ENCODE data around the gene DUSP8.
"Not testable (repeated sequence)": the region's sequence is repeated elsewhere in the genome, so short reads cannot be mapped to it uniquely, and the experiment has no call there.

The DUSP8 gene

GRCh38 chr11:1584661-1585370 lies 12.7 kb upstream of the DUSP8 start, which contains the start of gene KRTAP5-1:
Gene KRTAP5-1 (minus strand): TSS chr11:1585283. CDS start chr11:1585249, 34 bp downstream.
- not testable (repeated sequence) for DNase-seq

DNA sequence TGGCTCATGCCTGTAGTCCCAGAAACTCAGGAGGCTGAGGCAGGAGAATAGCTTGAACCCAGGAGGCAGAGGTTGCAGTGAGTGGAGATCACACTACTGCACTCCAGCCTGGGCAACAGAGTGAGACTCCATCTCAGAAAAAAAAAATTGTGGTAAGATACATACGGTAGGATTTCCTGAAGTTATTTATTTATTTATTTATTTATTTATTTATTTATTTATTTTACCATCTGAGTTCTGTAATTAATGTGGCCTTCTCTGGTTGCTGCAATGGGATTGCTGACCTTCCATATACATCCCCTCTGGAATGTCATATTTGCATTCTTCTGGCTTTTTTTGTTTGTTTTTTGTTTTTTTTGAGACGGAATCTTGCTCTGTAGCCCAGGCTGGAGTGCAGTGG lies 10.8 kb upstream of the DUSP8 start:
- not testable (repeated sequence) for DNase-seq

GRCh38 chr11:1581976-1582375 lies 9.9 kb upstream of the DUSP8 start:
- no peak for DNase-seq

DNA sequence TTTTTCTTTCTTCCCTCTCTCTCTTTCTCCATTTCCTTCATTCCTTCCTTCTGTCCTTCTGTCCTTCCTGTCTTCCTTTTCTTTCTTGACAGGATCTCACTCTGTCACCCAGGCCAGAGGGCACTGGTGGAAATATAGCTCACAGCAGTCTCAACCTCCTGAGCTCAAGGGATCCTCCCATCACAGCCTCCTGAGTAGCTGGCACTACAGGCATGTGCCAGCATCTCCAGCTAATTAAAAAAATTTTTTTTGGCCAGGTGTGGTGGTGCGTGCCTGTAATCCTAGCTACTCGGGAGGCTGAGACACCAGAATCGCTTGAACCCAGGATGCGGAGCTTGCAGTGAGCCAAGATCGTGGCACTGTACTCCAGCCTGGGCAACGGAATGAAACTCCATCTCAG lies 4.8 kb upstream of the DUSP8 start:
- no peak for DNase-seq

GRCh38 chr11:1575756-1576155 lies 3.7 kb upstream of the DUSP8 start:
- DNase-seq, result not testable (repeated sequence)

- no peak for DNase-seq
These were observed 2.8 kb upstream of the DUSP8 start for GRCh38 chr11:1574933-1575242.

- DNase-seq, result peak; percentile 61
These were observed 2.3 kb upstream of the DUSP8 start for GRCh38 chr11:1574238-1574932.

DNA sequence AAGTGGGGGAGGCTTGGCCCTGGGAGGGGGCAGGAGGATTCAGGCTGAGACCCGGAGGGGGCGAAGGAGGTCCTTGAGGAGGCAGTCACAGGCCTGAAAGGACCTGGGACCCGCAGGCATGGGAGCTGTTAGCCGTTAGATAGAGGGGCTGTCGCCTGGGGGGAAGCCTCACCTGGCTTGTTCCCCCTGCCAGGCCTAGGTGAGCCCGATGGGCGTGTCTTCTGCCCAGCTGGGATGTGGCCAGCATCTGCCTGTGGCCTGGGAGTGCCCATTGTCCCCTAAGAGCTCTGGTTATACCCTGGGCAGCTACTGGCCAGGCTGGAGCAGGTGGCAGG lies 1.8 kb upstream of the DUSP8 start:
- DNase-seq, result no peak

DNA sequence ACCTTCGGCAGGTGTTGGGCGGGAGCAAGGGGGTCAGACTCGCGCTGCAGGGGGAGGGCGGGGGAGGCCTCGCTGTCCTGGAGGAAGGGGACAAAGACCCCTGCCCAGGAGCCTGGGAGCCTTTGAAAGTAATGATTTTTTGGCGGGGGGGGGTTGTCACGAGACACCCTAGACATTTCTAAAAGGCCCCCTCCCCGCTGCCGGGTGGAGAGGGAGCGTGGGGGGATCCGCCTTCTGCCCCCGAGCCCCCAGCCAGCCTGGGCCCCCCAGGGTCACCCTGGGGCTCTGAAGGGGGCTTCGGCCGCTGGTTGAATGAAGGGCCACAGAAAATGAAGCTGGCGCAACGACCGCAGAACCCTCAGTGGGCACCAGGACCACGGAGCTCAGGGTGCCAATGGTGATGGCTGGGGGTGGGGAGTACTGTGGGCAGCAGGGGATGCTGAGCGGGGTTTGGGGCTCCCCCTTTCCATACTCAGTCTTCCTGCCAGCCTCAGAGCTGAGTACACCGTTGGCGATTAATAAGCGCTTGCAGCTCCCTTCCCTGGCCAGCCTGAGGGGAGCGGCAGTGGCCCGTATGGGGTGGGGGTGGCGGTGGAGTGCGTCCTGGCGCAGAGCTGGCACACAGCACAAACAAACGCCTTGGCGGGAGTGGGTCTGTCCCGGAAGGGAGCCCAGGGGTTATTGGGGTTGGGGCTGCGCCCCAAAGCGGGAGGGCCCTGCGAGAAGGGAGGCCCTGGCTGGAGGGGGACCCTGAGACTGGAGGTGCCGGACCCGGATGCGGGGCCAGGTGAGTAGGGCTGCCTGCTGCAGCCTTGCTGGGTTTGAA lies 1.2 kb upstream of the DUSP8 start:
- DNase-seq, result peak; percentile 19

GRCh38 chr11:1571760-1572196 lies 293 bp downstream of the DUSP8 start:
- DNase-seq, result no peak

GRCh38 chr11:1570896-1571759 lies 943 bp downstream of the DUSP8 start:
- no peak for DNase-seq

- DNase-seq, result no peak
These were observed 1.6 kb downstream of the DUSP8 start for GRCh38 chr11:1570531-1570895.

DNA sequence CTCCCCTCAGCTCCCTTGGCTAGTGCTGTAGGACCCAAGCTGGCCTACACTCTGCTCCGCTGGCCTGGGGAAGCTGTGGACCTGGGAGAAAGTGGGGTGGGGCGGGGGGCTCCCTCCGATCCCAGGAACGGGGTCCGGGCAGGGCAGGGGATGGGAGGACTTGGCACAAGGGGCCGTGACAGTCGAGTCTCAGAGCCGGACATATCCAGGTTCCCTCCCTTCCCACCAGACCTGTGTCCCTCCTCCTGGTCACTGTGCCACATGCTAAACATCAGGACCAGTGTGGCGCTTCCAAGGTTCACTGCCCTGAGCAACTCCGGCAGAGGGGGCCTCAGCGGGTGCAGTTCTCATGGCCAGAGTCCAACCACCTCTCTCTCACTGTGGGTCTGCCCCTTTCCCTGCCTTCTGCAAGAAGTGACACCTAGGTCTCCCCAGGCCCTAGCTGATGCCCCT lies 2.0 kb downstream of the DUSP8 start:
- DNase-seq, result no peak

DNA sequence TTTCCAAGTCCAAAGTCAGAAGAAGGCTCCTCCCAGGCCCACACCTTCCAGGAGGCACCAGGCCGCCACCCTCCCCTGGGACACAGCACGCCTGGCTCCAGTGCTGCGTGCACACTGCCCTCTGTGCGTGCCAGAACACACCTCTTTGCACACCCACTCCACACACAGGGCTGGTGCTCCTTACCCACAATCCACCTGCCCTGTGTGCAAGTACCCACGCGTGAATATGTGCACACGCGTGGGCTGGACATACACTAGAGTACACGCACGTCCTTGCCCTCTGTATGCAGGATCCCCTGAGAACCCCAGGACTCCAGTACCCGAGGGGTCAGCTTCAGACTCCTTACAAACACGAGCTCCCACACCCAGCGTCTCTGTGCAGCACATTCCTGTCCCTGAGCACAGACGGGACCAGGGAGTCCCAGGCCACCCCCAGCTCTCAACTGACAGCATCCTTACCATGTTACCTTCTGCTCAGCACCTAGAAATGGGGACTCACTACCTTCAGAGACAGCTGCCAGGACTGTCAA lies 2.8 kb downstream of the DUSP8 start:
- DNase-seq, result no peak

DNA sequence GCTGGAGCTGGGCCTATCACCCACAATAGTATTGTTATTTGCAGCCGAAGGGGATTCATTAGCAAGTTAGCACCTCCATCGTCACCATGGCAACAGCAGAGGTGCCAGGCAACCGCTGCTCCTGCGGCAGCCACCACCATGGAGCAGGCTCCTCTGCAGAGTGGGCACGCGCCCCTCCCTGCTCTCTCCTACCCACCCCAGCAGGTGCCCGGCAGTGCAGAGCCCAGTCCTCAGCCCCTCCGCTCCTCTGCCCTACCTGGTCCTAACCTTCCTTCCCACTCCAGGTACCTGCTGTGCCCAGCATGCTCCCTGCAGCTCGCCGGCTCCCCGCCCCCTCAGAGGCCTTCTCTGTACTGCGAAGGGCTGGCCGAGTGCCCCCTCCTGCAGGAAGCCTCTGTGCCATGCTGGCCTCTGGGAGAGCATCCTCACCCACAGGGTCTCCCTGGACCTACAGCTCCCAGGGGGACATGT lies 3.6 kb downstream of the DUSP8 start:
- DNase-seq, result no peak

- DNase-seq, result no peak
These were observed 4.4 kb downstream of the DUSP8 start for GRCh38 chr11:1567721-1568100.

- no peak for DNase-seq
These were observed 4.9 kb downstream of the DUSP8 start for GRCh38 chr11:1567052-1567720.

DNA sequence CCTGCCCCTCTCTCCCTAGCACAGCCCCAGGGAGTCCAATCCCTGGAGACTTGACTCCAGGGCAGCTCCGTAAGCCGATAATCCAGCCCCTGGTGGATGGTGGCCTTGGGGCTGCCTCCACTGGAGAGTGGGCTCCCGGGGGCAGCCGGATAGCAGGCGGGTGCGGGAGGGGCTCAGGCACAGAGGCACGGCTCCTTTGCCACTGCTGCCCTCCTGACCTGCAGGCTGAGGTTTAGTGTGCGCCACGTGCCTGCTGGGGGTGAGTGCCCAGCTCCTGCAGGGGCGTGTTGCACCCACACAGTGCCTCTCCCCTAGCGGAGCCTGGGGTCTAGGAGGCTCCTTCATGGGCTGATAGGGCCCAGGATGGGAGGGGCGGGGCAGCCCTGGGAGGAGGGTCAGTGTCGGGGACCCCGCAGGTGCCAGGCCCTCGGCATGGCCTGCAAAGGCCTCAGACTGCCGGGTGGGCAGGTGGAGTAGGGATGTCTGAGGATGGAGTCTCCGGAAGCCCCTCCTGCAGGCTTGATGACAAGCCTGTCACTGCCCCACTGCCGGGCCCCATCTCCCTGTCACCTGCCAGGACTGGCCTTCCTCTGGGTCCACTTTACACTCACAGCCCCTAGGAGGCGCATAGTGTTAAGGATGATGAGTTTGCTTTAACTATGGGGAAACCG lies 5.6 kb downstream of the DUSP8 start:
- DNase-seq, result no peak

GRCh38 chr11:1565904-1566247 lies 6.2 kb downstream of the DUSP8 start:
- DNase-seq, result no peak

GRCh38 chr11:1565173-1565903 lies 6.7 kb downstream of the DUSP8 start:
- no peak for DNase-seq
